ENCODE data around the gene ZBTB7C.

ZBTB7C gene

DNA sequence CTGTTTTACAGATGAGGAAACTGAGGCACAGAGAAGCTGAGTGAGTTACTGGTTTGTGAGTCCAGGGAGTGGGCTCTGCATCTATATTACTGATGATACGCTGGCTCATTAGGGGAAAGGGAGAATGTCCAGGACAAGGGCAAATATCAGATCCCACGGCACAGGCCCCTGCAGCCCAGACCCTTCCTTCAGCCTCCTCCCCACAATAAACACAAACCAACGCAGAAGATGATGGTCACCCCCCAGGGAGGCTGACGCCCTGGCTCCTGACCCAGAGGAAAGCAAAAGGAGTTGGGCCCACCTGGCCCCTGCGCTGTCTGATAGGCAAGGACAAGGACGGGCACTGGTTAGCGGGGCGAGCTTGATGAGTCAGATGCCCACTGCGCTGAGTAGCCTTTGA, 47.7 kb upstream of the ZBTB7C start:
- CTCF ChIA-PET, result interaction anchor here (0.5 to 10.9 kb wide), 9 partner anchors 8 to 819 kb away, joined by 3 to 124 read pairs (median 3); no protein-coding TSS in a partner anchor
- Histone ChIP-seq H3K4me3 (ENCODE audit: low read depth, low read length) (no peak overlapping the region), H3K36me3 (ENCODE audit: control insufficient read depth in 2 of 2, insufficient read depth in 1 of 2, low read length in 2 of 2) (no peaks in the 10 kb centered on the region), H3K9me3 (ENCODE audit: control insufficient read depth, insufficient read depth, low read depth, low read length) (no peaks in the 10 kb centered on the region), H3K4me1 (ENCODE audit: control insufficient read depth, insufficient read depth, low read length) (no peaks in the 10 kb centered on the region), H3K27ac (ENCODE audit: extremely low read depth, low read depth, low read length) (no peak overlapping the region)
- TF ChIP-seq ZBTB7A (tag by site-specific recombination; IDR thresholded peaks at IDR 0.05; ENCODE audit: low read depth), result no peak
- no peak for TF ChIP-seq ZNF626 (tag by site-specific recombination; IDR thresholded peaks at IDR 0.05)
- TF ChIP-seq, protein P1, sequence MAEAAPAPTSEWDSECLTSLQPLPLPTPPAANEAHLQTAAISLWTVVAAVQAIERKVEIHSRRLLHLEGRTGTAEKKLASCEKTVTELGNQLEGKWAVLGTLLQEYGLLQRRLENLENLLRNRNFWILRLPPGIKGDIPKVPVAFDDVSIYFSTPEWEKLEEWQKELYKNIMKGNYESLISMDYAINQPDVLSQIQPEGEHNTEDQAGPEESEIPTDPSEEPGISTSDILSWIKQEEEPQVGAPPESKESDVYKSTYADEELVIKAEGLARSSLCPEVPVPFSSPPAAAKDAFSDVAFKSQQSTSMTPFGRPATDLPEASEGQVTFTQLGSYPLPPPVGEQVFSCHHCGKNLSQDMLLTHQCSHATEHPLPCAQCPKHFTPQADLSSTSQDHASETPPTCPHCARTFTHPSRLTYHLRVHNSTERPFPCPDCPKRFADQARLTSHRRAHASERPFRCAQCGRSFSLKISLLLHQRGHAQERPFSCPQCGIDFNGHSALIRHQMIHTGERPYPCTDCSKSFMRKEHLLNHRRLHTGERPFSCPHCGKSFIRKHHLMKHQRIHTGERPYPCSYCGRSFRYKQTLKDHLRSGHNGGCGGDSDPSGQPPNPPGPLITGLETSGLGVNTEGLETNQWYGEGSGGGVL (tag by site-specific recombination; IDR thresholded peaks at IDR 0.05), result no peak
- no peak for TF ChIP-seq ZNF214 (tag by site-specific recombination; IDR thresholded peaks at IDR 0.05; ENCODE audit: borderline replicate concordance)
- no peak for TF ChIP-seq ZNF391 (tag by site-specific recombination; IDR thresholded peaks at IDR 0.05; ENCODE audit: borderline replicate concordance, low read depth)
- TF ChIP-seq, protein P2, sequence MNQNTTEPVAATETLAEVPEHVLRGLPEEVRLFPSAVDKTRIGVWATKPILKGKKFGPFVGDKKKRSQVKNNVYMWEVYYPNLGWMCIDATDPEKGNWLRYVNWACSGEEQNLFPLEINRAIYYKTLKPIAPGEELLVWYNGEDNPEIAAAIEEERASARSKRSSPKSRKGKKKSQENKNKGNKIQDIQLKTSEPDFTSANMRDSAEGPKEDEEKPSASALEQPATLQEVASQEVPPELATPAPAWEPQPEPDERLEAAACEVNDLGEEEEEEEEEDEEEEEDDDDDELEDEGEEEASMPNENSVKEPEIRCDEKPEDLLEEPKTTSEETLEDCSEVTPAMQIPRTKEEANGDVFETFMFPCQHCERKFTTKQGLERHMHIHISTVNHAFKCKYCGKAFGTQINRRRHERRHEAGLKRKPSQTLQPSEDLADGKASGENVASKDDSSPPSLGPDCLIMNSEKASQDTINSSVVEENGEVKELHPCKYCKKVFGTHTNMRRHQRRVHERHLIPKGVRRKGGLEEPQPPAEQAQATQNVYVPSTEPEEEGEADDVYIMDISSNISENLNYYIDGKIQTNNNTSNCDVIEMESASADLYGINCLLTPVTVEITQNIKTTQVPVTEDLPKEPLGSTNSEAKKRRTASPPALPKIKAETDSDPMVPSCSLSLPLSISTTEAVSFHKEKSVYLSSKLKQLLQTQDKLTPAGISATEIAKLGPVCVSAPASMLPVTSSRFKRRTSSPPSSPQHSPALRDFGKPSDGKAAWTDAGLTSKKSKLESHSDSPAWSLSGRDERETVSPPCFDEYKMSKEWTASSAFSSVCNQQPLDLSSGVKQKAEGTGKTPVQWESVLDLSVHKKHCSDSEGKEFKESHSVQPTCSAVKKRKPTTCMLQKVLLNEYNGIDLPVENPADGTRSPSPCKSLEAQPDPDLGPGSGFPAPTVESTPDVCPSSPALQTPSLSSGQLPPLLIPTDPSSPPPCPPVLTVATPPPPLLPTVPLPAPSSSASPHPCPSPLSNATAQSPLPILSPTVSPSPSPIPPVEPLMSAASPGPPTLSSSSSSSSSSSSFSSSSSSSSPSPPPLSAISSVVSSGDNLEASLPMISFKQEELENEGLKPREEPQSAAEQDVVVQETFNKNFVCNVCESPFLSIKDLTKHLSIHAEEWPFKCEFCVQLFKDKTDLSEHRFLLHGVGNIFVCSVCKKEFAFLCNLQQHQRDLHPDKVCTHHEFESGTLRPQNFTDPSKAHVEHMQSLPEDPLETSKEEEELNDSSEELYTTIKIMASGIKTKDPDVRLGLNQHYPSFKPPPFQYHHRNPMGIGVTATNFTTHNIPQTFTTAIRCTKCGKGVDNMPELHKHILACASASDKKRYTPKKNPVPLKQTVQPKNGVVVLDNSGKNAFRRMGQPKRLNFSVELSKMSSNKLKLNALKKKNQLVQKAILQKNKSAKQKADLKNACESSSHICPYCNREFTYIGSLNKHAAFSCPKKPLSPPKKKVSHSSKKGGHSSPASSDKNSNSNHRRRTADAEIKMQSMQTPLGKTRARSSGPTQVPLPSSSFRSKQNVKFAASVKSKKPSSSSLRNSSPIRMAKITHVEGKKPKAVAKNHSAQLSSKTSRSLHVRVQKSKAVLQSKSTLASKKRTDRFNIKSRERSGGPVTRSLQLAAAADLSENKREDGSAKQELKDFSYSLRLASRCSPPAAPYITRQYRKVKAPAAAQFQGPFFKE (tag by site-specific recombination; IDR thresholded peaks at IDR 0.05; ENCODE audit: borderline replicate concordance), result no peak
- TF ChIP-seq ZFP3 (tag by site-specific recombination; IDR thresholded peaks at IDR 0.05; ENCODE audit: low read depth), result no peak
- no peak for TF ChIP-seq ZNF544 (tag by site-specific recombination; IDR thresholded peaks at IDR 0.05)
- no peak for TF ChIP-seq ZNF23 (tag by site-specific recombination; IDR thresholded peaks at IDR 0.05; ENCODE audit: borderline replicate concordance)
- TF ChIP-seq ZNF121 (tag by site-specific recombination; IDR thresholded peaks at IDR 0.05), result no peak
- POLR2A ChIA-PET, result no interaction called here

DNA sequence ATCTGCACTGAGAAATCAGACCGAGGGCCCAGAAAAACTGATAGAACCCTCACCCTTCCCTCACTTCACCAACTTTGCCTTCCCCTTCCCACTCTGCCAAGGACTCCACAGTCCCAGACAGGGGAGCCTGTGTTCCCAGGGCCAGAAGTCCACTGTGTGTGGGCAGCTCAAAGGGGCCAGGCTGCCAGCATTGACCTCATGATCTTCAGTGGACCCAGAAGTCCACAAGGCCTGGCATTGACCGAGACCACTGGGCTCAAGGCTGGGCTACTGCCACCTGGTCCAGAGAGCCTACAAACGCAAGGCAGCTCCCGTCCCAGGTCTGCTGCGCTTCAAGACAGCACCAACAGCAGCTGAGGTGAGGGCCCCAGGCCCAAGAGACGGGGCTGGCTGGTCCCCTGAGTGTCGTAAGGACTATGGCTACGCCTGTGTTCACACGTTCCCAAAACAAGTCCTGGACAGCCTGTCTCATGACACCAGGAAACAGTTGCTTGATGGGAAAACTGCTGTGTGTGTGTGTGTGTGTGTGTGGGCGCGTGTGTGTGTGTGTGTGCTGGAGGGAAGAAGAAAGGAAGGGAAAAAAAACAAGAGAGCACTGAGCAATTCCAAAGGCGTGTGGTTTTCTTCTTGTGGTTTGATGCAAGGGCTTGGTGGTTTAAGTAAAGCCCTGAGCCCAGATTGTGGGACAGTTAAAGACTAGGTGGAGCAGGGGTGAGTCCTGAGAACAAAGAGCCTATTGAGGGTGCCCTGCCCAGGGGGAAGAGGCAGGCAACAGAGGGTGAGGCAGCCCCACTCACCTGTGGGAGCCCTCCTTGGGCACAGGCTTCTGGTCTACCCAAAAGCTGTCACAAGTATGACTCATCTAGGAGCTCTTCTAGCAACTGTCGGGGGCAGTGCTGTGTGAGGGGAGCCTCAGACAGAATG, 46.6 kb upstream of the ZBTB7C start:
- H3K4me3 ChIP-seq (ENCODE audit: low read depth, low read length), result no peak overlapping the region
- no peak overlapping the region for H3K27ac ChIP-seq (ENCODE audit: extremely low read depth, low read depth, low read length)
- CTCF ChIA-PET, result interaction anchor here (0.5 to 10.9 kb wide), 8 partner anchors 9 to 425 kb away, joined by 3 to 124 read pairs (median 4); no protein-coding TSS in a partner anchor
- no peaks in the 10 kb centered on the region for H3K36me3 ChIP-seq (ENCODE audit: control insufficient read depth in 2 of 2, insufficient read depth in 1 of 2, low read length in 2 of 2)
- no peaks in the 10 kb centered on the region for H3K4me1 ChIP-seq (ENCODE audit: control insufficient read depth, insufficient read depth, low read length)
- no peaks in the 10 kb centered on the region for H3K9me3 ChIP-seq (ENCODE audit: control insufficient read depth, insufficient read depth, low read depth, low read length)
- POLR2A ChIA-PET, result no interaction called here
- TF ChIP-seq MYNN (tag by site-specific recombination; IDR thresholded peaks at IDR 0.05; ENCODE audit: borderline replicate concordance) (no peak), ZNF112 (tag by site-specific recombination; IDR thresholded peaks at IDR 0.05) (no peak), ZBTB1 (tag by site-specific recombination; IDR thresholded peaks at IDR 0.05) (no peak), ZNF121 (tag by site-specific recombination; IDR thresholded peaks at IDR 0.05) (no peak), ZNF510 (tag by site-specific recombination; IDR thresholded peaks at IDR 0.05; ENCODE audit: insufficient replicate concordance) (no peak), ZNF133 (tag by site-specific recombination; IDR thresholded peaks at IDR 0.05) (no peak), ZNF214 (tag by site-specific recombination; IDR thresholded peaks at IDR 0.05; ENCODE audit: borderline replicate concordance) (no peak), ZFP3 (tag by site-specific recombination; IDR thresholded peaks at IDR 0.05; ENCODE audit: low read depth) (no peak), ZNF624 (tag by site-specific recombination; IDR thresholded peaks at IDR 0.05) (no peak)
- TF ChIP-seq, protein P3, sequence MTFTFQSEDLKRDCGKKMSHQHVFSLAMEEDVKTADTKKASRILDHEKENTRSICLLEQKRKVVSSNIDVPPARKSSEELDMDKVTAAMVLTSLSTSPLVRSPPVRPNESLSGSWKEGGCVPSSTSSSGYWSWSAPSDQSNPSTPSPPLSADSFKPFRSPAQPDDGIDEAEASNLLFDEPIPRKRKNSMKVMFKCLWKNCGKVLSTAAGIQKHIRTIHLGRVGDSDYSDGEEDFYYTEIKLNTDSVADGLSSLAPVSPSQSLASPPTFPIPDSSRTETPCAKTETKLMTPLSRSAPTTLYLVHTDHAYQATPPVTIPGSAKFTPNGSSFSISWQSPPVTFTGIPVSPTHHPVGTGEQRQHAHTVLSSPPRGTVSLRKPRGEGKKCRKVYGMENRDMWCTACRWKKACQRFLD (tag by site-specific recombination; IDR thresholded peaks at IDR 0.05), result no peak
- TF ChIP-seq, protein P4, sequence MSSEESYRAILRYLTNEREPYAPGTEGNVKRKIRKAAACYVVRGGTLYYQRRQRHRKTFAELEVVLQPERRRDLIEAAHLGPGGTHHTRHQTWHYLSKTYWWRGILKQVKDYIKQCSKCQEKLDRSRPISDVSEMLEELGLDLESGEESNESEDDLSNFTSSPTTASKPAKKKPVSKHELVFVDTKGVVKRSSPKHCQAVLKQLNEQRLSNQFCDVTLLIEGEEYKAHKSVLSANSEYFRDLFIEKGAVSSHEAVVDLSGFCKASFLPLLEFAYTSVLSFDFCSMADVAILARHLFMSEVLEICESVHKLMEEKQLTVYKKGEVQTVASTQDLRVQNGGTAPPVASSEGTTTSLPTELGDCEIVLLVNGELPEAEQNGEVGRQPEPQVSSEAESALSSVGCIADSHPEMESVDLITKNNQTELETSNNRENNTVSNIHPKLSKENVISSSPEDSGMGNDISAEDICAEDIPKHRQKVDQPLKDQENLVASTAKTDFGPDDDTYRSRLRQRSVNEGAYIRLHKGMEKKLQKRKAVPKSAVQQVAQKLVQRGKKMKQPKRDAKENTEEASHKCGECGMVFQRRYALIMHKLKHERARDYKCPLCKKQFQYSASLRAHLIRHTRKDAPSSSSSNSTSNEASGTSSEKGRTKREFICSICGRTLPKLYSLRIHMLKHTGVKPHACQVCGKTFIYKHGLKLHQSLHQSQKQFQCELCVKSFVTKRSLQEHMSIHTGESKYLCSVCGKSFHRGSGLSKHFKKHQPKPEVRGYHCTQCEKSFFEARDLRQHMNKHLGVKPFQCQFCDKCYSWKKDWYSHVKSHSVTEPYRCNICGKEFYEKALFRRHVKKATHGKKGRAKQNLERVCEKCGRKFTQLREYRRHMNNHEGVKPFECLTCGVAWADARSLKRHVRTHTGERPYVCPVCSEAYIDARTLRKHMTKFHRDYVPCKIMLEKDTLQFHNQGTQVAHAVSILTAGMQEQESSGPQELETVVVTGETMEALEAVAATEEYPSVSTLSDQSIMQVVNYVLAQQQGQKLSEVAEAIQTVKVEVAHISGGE (tag by site-specific recombination; conservative IDR thresholded peaks at IDR 0.05; ENCODE audit: low read depth), result no peak
